H54 (cell line): ENCODE results near the gene NOL6.
"Not testable (repeated sequence)": the region's sequence is repeated elsewhere in the genome, so short reads cannot be mapped to it uniquely, and the experiment has no call there.

Experiments
- DNase-seq: peaks from one replicate; pipeline ENCODE4 v3.0.0; 2011; ENCODE audit warnings: low spot score, mixed read lengths; ENCODE audit not compliant: insufficient read length
- FAIRE-seq: peaks from 3 replicates; lab custom pipeline; 2011; peaks lifted over from hg19 to GRCh38; lab: Jason Lieb, UNC
- POLR2A ChIP-seq: IDR thresholded peaks from 2 replicates; pipeline ENCODE4 v1.6.1; 2011; ENCODE audit warnings: low read depth, mild to moderate bottlenecking, low read length

The NOL6 gene

GRCh38 chr9:33465596-33466564 is 7.8 kb downstream of the NOL6 start:
- FAIRE-seq, result no peak
- no peak for DNase-seq
- no peak for TF ChIP-seq POLR2A

DNA sequence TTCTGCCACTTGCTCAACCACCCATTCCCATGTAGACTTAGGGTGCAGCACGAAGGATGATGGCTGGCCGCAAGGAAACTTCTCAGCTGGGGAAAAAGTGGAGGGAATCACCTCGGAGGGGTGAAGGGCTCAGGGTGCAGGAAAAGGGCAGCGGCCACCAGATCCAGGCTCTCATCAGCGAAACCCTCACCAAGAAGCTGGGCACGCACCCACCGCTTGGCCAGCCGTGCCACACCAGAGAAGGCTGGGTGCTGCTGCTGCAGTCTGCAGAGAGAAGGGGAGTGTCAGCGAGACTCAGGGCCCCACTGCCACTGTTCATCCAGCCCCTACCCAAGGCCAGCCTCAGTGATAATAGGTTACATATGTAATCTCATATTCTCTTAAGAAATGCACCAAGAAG is 8.6 kb downstream of the NOL6 start:
- no peak for DNase-seq
- FAIRE-seq, result no peak
- TF ChIP-seq POLR2A, result no peak

DNA sequence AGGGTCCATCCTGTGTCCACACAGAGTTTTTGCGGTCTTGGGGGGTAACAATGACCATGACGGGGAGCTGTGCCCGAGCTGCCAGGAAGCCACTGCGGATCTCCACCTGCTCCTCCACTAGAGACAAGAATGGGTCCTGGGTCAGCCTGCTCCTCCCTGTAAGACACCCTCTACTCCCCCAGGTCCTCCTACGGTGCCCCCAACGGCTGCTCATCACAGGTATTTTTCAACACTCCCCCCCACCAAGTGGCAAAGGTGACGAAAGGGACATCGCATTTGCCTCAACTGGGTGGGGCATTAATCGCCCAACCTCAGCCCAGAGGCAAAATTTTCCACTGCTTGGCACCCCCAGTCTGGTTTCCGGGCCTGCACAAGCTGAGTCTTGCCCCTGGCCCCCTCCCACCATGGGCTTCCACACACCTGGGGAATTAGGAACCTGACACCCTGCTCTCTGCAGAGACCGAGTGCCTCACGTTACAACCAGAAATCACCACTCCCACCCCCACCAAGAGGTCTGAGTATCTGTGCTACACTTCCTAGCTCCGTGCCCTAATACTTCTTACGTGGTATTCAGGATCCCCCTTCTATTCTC is 9.6 kb downstream of the NOL6 start:
- no peak for DNase-seq
- FAIRE-seq, result no peak
- TF ChIP-seq POLR2A, result no peak

- FAIRE-seq (no peak), DNase-seq (no peak)
- TF ChIP-seq POLR2A, result no peak
Observed at GRCh38 chr9:33463151-33463550, 10.6 kb downstream of the NOL6 start.

DNA sequence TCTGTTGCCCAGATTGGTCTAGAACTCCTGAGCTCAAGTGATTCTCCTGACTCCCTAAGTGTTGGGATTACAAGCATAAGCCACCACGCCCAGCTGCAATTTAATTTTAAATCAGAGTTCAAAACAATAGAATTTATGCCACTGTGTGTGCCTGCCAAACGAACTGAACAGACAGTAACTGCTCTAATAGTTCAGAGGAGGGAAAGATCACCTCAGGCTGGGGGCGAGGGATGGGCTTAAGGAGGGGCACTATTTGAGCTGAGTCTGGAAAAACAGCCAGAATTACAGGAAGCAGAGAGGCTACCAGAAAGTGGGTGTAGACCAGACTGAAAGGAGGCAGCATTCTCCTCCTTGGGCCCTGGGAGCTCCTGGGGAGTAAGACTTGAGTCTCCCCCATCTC is 12.2 kb downstream of the NOL6 start:
- FAIRE-seq (no peak), DNase-seq (no peak)
- TF ChIP-seq POLR2A, result no peak

- no peak for FAIRE-seq
- DNase-seq, result no peak
- TF ChIP-seq POLR2A, result no peak
Observed at GRCh38 chr9:33460854-33461253, 12.9 kb downstream of the NOL6 start.

DNA sequence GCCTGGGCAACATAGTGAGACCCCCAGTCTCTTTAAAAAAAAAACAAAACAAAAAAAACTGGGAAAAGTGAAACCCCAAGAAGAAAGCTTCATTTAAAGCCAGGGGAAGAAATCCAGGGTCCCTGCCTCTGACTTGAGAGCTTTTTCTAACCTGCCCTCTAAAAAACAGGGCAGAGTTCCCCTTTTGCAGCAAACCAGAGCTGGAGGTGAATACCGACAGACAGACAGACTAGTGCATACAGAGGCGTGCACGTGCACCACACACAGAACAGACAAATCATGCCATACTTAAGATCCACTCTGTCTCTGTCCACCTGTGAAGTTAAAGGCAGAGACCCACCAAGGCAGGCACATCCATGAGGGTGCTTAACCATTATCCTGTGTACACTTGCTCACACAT is 14.6 kb downstream of the NOL6 start:
- DNase-seq (no peak), FAIRE-seq (no peak)
- TF ChIP-seq POLR2A, result no peak

GRCh38 chr9:33458444-33458843 is 15.3 kb downstream of the NOL6 start:
- no peak for TF ChIP-seq POLR2A
- FAIRE-seq (no peak), DNase-seq (no peak)

DNA sequence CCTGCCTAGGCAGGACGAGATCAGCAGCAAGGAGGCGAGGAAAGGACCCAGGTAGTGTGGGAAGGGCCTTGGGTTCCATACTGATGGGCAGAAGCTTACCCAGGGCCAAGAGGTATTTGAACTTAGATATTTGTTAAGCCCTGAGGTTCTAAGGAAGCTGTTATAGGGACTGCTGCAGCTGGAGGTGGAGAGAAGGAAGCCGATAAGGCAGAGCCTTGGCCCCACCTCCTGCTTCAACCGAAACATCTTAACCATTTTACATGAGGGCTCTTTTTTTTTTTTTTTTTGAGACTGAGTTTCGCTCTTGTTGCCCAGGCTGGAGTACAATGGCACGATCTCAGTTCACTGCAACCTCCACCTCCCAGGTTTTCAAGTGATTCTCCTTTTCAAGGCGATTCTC is 17.8 kb downstream of the NOL6 start:
- no peak for TF ChIP-seq POLR2A
- no peak for DNase-seq
- no peak for FAIRE-seq

- FAIRE-seq, DNase-seq: not testable (repeated sequence)
Observed at GRCh38 chr9:33455456-33455855, 18.3 kb downstream of the NOL6 start.

- not testable (repeated sequence) for DNase-seq, FAIRE-seq
Observed at GRCh38 chr9:33454661-33455026, 19.1 kb downstream of the NOL6 start.

- no peak for TF ChIP-seq POLR2A
- FAIRE-seq, result no peak
Observed at GRCh38 chr9:33453999-33454660, 19.6 kb downstream of the NOL6 start.

GRCh38 chr9:33453286-33453860 is 20.4 kb downstream of the NOL6 start:
- no peak for FAIRE-seq
- DNase-seq, result no peak

More at GRCh38 chr9:33453999-33454660, 19.6 kb downstream of the NOL6 start:
- no peak for DNase-seq

DNA sequence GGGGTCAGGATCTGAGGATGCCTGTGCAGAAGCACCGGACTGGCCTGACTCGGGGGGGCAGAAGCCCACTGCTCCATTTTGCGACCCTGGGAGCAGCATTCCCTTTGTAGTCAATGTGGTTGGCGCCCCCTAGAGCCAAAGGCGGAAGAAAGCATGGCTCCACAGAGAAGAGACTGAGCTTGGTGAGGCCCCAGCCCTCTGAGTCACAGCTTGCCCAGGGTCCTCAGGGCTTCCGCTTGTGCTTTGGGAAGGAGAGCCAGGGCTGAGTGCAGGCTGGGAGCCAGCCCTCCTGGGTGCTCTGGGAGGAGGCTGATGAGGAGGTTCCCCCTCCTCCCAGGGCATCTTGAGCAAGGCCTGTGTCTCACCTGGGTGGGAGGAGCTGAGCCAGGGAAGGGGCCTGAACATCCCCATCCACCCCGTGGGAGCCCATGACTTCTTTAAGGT is 20.9 kb downstream of the NOL6 start:
- FAIRE-seq, result peak; percentile 45
- DNase-seq, result peak; percentile 81

More at GRCh38 chr9:33453286-33453860, 20.4 kb downstream of the NOL6 start:
- no peak for TF ChIP-seq POLR2A

More for the DNA sequence above, 20.9 kb downstream of the NOL6 start:
- no peak for TF ChIP-seq POLR2A
